Keratinocyte (primary cell): ENCODE results near the gene TGFBRAP1.

ENCODE experiments used
- EZH2 ChIP-seq: IDR thresholded peaks from one replicate; pipeline ENCODE4 v1.6.1; 2012; ENCODE audit warnings: inconsistent platforms, mild to moderate bottlenecking, low read length, moderate library complexity
- TF ChIP-seq, protein P1 (sequence below), 3 experiments: IDR thresholded peaks in 1 of 3; conservative IDR thresholded peaks in 1 of 3; optimal IDR thresholded peaks in 1 of 3; 2 replicates in 2 of 3; 3 replicates in 1 of 3; pipeline versions ENCODE3 to v1.5.1; 2011; ENCODE audit warnings: low read length in 3 of 3, mild to moderate bottlenecking in 3 of 3, moderate library complexity in 2 of 3, control low read depth in 1 of 3, inconsistent platforms in 1 of 3; ENCODE audit not compliant: insufficient read depth in 2 of 3; ENCODE audit errors: extremely low read depth in 1 of 3

DNA sequence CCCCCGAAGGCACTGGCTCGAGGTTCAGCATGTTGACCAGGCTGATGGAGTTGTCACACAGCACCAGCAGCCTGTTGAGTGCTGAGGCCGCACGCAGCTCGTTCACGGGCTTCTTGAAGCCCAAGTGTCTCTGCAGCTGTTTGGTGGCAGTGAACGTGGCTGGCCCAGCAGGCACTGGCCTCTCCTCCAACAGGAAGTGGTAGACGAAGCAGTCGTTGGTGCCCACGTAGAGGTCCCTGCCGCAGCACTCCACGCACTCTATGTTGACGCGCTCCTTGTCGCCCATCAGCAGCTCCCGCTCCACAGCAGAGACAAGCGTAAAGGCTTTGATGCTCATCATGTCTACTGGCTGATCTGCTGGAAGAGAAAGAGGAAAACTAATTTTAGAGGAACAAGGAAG is 21.6 kb downstream of the TGFBRAP1 start:
- TF ChIP-seq, protein P1, sequence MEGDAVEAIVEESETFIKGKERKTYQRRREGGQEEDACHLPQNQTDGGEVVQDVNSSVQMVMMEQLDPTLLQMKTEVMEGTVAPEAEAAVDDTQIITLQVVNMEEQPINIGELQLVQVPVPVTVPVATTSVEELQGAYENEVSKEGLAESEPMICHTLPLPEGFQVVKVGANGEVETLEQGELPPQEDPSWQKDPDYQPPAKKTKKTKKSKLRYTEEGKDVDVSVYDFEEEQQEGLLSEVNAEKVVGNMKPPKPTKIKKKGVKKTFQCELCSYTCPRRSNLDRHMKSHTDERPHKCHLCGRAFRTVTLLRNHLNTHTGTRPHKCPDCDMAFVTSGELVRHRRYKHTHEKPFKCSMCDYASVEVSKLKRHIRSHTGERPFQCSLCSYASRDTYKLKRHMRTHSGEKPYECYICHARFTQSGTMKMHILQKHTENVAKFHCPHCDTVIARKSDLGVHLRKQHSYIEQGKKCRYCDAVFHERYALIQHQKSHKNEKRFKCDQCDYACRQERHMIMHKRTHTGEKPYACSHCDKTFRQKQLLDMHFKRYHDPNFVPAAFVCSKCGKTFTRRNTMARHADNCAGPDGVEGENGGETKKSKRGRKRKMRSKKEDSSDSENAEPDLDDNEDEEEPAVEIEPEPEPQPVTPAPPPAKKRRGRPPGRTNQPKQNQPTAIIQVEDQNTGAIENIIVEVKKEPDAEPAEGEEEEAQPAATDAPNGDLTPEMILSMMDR (optimal IDR thresholded peaks at IDR 0.05 in 1 of 3, IDR thresholded peaks at IDR 0.05 in 1 of 3, conservative IDR thresholded peaks at IDR 0.05 in 1 of 3; ENCODE audit: extremely low read depth in 1 of 3, insufficient read depth in 2 of 3, low read length in 3 of 3): no peak
- no peak for TF ChIP-seq EZH2
